Measurements from ENCODE around the gene TSPAN32. TPM values are rescaled to one million over a fixed set of nuclear protein-coding genes. Genes with fewer than 3 reads are reported as not detected.

TSPAN32 gene
- total RNA-seq, 1 donor from 2014 or later = 1.9 TPM

- Histone ChIP-seq H3K36me3 (no peaks in the 10 kb centered on the region), H3K9me3 (no peaks in the 10 kb centered on the region), H3K4me1 (peaks cover 32 to 44% of the 10 kb centered on the region in 2 donors), H3K4me3 (peak overlapping the region in 1 of 2 donors; percentile 30), H3K27ac (peak overlapping the region; percentile 75 to 87), H3K27me3 (no peaks in the 10 kb centered on the region)
- TF ChIP-seq, protein P1, sequence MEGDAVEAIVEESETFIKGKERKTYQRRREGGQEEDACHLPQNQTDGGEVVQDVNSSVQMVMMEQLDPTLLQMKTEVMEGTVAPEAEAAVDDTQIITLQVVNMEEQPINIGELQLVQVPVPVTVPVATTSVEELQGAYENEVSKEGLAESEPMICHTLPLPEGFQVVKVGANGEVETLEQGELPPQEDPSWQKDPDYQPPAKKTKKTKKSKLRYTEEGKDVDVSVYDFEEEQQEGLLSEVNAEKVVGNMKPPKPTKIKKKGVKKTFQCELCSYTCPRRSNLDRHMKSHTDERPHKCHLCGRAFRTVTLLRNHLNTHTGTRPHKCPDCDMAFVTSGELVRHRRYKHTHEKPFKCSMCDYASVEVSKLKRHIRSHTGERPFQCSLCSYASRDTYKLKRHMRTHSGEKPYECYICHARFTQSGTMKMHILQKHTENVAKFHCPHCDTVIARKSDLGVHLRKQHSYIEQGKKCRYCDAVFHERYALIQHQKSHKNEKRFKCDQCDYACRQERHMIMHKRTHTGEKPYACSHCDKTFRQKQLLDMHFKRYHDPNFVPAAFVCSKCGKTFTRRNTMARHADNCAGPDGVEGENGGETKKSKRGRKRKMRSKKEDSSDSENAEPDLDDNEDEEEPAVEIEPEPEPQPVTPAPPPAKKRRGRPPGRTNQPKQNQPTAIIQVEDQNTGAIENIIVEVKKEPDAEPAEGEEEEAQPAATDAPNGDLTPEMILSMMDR (IDR thresholded peaks at IDR 0.05) = no peak
- intact Hi-C loops (cut with DNase I) = loop anchor here (1.0 to 5.0 kb wide), 4 partner anchors 71 to 226 kb away; partner anchors contain the start of gene CD81
- DNase-seq (ENCODE audit: low spot score in 2 of 2) = peak in 1 of 2 donors; percentile 65
Observed at GRCh38 chr11:2305788-2306451, 4.1 kb downstream of the TSPAN32 start.

GRCh38 chr11:2306452-2306823 is 4.6 kb downstream of the TSPAN32 start:
- TF ChIP-seq, protein P1 (IDR thresholded peaks at IDR 0.05) = no peak
- intact Hi-C loops (cut with DNase I) = loop anchor here (5.0 kb wide), 1 partner anchor 226 kb away; no protein-coding TSS in a partner anchor
- DNase-seq (ENCODE audit: low spot score in 2 of 2) = peak in 1 of 2 donors; percentile 76
- peaks cover 32 to 44% of the 10 kb centered on the region in 2 donors for H3K4me1 ChIP-seq
- peak overlapping the region; percentile 75 to 87 for H3K27ac ChIP-seq
- H3K36me3 ChIP-seq = no peaks in the 10 kb centered on the region
- no peaks in the 10 kb centered on the region for H3K27me3 ChIP-seq
- peak overlapping the region in 1 of 2 donors; percentile 30 for H3K4me3 ChIP-seq
- H3K9me3 ChIP-seq = no peaks in the 10 kb centered on the region

DNA sequence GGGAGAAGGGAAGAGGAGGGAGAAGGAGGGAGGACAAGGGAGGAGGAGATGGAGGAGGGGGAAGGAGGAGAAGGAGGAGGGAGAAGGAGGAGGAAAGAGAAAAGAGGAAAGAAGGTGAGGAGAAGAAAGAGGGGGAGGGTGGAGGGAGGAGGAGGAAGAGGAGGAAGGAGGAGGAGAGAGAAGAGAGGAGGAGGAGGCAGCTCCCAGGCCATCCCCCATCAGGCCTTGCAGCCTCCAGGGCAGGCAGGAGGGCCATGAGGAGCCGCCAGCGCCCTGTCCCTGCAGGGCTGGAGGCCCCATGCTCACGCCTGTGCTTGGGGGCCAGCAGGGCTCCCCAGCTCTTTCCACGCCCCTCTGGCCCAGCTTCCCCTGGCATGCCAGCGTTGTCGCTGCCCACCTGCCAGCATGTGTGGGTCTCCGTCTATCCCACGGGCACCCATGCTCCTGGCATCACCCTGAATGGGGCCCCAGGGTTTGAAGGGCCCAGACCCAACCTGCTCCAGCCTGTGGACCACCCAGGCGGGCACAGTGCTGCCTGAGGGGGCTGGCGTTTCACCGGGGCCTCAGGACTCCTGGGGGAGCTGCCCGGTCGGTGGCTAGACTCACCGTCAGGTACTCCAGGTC is 5.2 kb downstream of the TSPAN32 start:
- Histone ChIP-seq H3K27ac (peak overlapping the region; percentile 75 to 87), H3K4me3 (no peak overlapping the region), H3K4me1 (peaks cover 32 to 44% of the 10 kb centered on the region in 2 donors), H3K9me3 (no peaks in the 10 kb centered on the region), H3K36me3 (no peaks in the 10 kb centered on the region), H3K27me3 (no peaks in the 10 kb centered on the region)
- DNase-seq (ENCODE audit: low spot score in 2 of 2) = peak in 1 of 2 donors; percentile 57
- intact Hi-C loops (cut with DNase I) = loop anchor here (5.0 kb wide), 1 partner anchor 225 kb away; no protein-coding TSS in a partner anchor
- TF ChIP-seq, protein P1 (IDR thresholded peaks at IDR 0.05) = no peak

GRCh38 chr11:2307501-2308331 is 5.9 kb downstream of the TSPAN32 start:
- Histone ChIP-seq H3K9me3 (no peaks in the 10 kb centered on the region), H3K36me3 (no peaks in the 10 kb centered on the region), H3K4me3 (no peak overlapping the region), H3K4me1 (peaks cover 26 to 42% of the 10 kb centered on the region in 2 donors), H3K27ac (peak overlapping the region; percentile 52 to 87), H3K27me3 (no peaks in the 10 kb centered on the region)
- intact Hi-C loops (cut with DNase I) = loop anchor here (5.0 kb wide), 1 partner anchor 225 kb away; no protein-coding TSS in a partner anchor
- TF ChIP-seq, protein P1 (IDR thresholded peaks at IDR 0.05) = no peak
- DNase-seq (ENCODE audit: low spot score in 2 of 2) = peak in 1 of 2 donors; percentile 41

DNA sequence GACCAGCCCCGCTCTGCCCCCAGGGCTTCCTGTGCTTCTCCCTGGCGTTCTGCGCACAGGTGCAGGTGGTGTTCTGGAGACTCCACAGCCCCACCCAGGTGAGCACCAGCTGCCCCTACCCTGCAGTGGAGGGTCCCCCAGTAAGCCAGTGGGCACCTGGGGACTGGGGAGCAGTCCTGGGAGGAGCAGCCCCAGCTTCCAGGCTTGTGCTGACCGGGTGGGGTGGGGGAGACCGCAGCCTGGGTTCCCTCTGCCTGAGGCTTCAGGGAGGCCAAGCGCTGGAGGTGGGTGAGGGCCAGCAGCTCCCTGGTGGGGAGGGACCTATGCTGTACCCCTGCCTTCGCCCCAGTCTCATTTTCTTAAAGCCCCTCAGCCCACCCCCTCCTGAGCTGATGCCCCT is 6.9 kb downstream of the TSPAN32 start:
- Histone ChIP-seq H3K27me3 (no peaks in the 10 kb centered on the region), H3K4me3 (no peak overlapping the region), H3K9me3 (no peaks in the 10 kb centered on the region), H3K36me3 (no peaks in the 10 kb centered on the region), H3K4me1 (peaks cover 16 to 33% of the 10 kb centered on the region in 2 donors), H3K27ac (no peak overlapping the region)
- TF ChIP-seq, protein P1 (IDR thresholded peaks at IDR 0.05) = no peak
- peak in 1 of 2 donors; percentile 56 for DNase-seq (ENCODE audit: low spot score in 2 of 2)
- intact Hi-C loops (cut with DNase I) = loop anchor here (5.0 kb wide), 1 partner anchor 224 kb away; no protein-coding TSS in a partner anchor

Data from ascending aorta (tissue), 2 donors.